A673 (cell line): ENCODE data around the gene SNX8. TPM values are rescaled to one million over a fixed set of nuclear protein-coding genes. Genes with fewer than 3 reads are reported as not detected.

Experiments
- BruUV-seq: library from RNA; stranded (reverse); fragments of 400-500 nt; replicated peaks from 2 replicates; lab custom pipeline; 2021; lab: Mats Ljungman, UMichigan
- CTCF ChIA-PET: fragments of 300-600 bp; sonication (Branson Sonifier 250); formaldehyde crosslinking; loops from one replicate; lab custom pipeline; 2022; ENCODE audit warnings: antibody characterized with exemption; lab: Charles Lee
- POLR2A ChIA-PET: fragments of 300-600 bp; sonication (Branson Sonifier 250); formaldehyde crosslinking; loops from one replicate; lab custom pipeline; 2022; ENCODE audit warnings: antibody characterized with exemption; ENCODE audit not compliant: low non-redundant PET; lab: Charles Lee
- DNase-seq: peaks from one replicate; pipeline ENCODE4 v3.0.0-alpha.2; 2015; ENCODE audit warnings: low spot score
- H3K27ac ChIP-seq: fragments of 200-600 bp; sonication (generic); 2 replicates; pipeline ENCODE4 v1.5.1; 2016; ENCODE audit warnings: mixed run types, low read depth, mild to moderate bottlenecking, mixed read lengths, antibody characterized with exemption, low read length; ENCODE audit not compliant: poor library complexity, severe bottlenecking
- H3K27me3 ChIP-seq: fragments of 200-600 bp; sonication (generic); replicated peaks from 2 replicates; pipeline ENCODE4 v1.6.1; 2017; ENCODE audit warnings: mixed run types, low read depth, mild to moderate bottlenecking, mixed read lengths, antibody characterized with exemption, low read length; ENCODE audit not compliant: insufficient read depth, poor library complexity
- H3K36me3 ChIP-seq: fragments of 200-600 bp; sonication (generic); 2 replicates; pipeline ENCODE4 v1.6.1; 2016; ENCODE audit warnings: mixed run types, mild to moderate bottlenecking, mixed read lengths, antibody characterized with exemption, low read length; ENCODE audit not compliant: insufficient read depth, poor library complexity, severe bottlenecking
- H3K4me1 ChIP-seq: fragments of 200-600 bp; sonication (generic); 2 replicates; pipeline ENCODE4 v1.6.1; 2017; ENCODE audit warnings: mixed run types, mild to moderate bottlenecking, mixed read lengths, antibody characterized with exemption, low read length; ENCODE audit not compliant: insufficient read depth, poor library complexity, severe bottlenecking
- H3K4me3 ChIP-seq: fragments of 200-600 bp; sonication (generic); 2 replicates; pipeline ENCODE4 v1.5.1; 2016; ENCODE audit warnings: low read depth, mixed run types, mild to moderate bottlenecking, mixed read lengths, low read length; ENCODE audit not compliant: poor library complexity, severe bottlenecking
- H3K9me3 ChIP-seq: fragments of 200-600 bp; sonication (generic); 2 replicates; pipeline ENCODE4 v1.6.1; 2016; ENCODE audit warnings: mixed run types, low read depth, mild to moderate bottlenecking, mixed read lengths, antibody characterized with exemption, low read length; ENCODE audit not compliant: poor library complexity, severe bottlenecking
- CTCF ChIP-seq: fragments of 300-800, 200-600 bp; sonication (generic); conservative IDR thresholded peaks from 2 replicates; pipeline ENCODE4 v1.5.1; 2017; ENCODE audit warnings: low read depth, mild to moderate bottlenecking, antibody characterized with exemption, low read length, moderate library complexity, mixed read lengths
- EZH2 ChIP-seq: fragments of 200-600 bp; sonication (generic); IDR thresholded peaks from 2 replicates; pipeline ENCODE4 v1.6.1; 2017; ENCODE audit warnings: borderline replicate concordance, low read depth, mild to moderate bottlenecking, mixed read lengths, antibody characterized with exemption, low read length; ENCODE audit not compliant: poor library complexity, severe bottlenecking
- intact Hi-C: fragments of 100-400 bp; cut with micrococcal nuclease; formaldehyde crosslinking; loops from one replicate; pipeline ENCODE4 v1.10.0; 2022; ENCODE audit not compliant: unreplicated experiment
- total RNA-seq: library from RNA; stranded (reverse); gene quantifications from 2 replicates; pipeline ENCODE4 v1.2.3, GENCODE V29; 2021

SNX8 gene
- total RNA-seq, 1 experiment from 2014 or later: 42.9 TPM

- ChIA-PET POLR2A (interaction anchor here (0.6 kb wide), 1 partner anchor 74 kb away, joined by 10 read pairs; no protein-coding TSS in a partner anchor), CTCF (no interaction called here)
- peak; percentile 33 for DNase-seq
- TF ChIP-seq CTCF (peak; percentile 76), EZH2 (no peak)
- Histone ChIP-seq H3K27ac (no peak overlapping the region), H3K36me3 (peaks cover 2% of the 10 kb centered on the region), H3K9me3 (no peaks in the 10 kb centered on the region), H3K4me3 (no peak overlapping the region), H3K4me1 (peaks cover 11% of the 10 kb centered on the region), H3K27me3 (no peaks in the 10 kb centered on the region)
- intact Hi-C loops: loop anchor here (5.0 kb wide), 1 partner anchor 100 kb away; no protein-coding TSS in a partner anchor
- BruUV-seq: no TSS peak
These were observed 66.9 kb downstream of the SNX8 start for GRCh38 chr7:2247141-2247995.

GRCh38 chr7:2245883-2246675 is 68.2 kb downstream of the SNX8 start:
- intact Hi-C loops: loop anchor here (5.0 kb wide), 1 partner anchor 101 kb away; no protein-coding TSS in a partner anchor
- H3K36me3 ChIP-seq: peaks cover 2% of the 10 kb centered on the region
- POLR2A ChIA-PET: no interaction called here

More at GRCh38 chr7:2245883-2246675, 68.2 kb downstream of the SNX8 start:
- Histone ChIP-seq H3K27ac (no peak overlapping the region), H3K27me3 (no peaks in the 10 kb centered on the region), H3K4me3 (no peak overlapping the region), H3K9me3 (no peaks in the 10 kb centered on the region), H3K4me1 (peaks cover 13% of the 10 kb centered on the region)
- CTCF ChIA-PET: interaction anchor here (0.6 kb wide), 1 partner anchor 108 kb away, joined by 3 read pairs; no protein-coding TSS in a partner anchor
- no peak for TF ChIP-seq EZH2
- no peak for TF ChIP-seq CTCF
- DNase-seq: no peak
- no TSS peak for BruUV-seq
